Mucosa of gallbladder (tissue), 1 donor: ENCODE results near the gene LARGE1. TPM values are rescaled to one million over a fixed set of nuclear protein-coding genes. Genes with fewer than 3 reads are reported as not detected.

Experiments used
- DNase-seq: peaks from one replicate; pipeline ENCODE4 v3.0.0-alpha.2; 2020; ENCODE audit warnings: low spot score
- total RNA-seq: library from RNA; stranded (reverse); gene quantifications from one replicate; pipeline ENCODE4 v1.2.1, GENCODE V29; 2021
- donor health status: DM: no; HTN: no; CAD: no.

The LARGE1 gene
- total RNA-seq, 1 donor from 2014 or later, result 65.6 TPM

DNA sequence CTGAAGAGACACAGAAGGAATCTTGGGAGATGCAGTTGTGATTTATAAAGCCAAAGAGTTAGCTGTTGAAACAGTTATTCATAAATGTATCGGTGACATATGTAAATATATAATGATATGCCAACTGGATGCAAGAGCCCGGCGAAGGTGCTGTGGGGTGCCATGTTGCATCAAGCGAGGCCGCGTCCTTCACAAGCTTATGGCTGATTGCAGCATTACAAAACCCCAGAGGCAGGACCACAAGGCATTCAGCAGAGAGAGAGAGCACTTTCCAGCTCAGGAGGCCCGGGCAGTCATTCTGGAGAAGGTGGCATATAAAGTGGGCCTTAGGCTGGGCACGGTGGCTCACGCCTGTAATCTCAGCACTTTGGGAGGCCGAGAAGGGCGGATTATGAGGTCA lies 65.6 kb downstream of the LARGE1 start:
- DNase-seq, result no peak

DNA sequence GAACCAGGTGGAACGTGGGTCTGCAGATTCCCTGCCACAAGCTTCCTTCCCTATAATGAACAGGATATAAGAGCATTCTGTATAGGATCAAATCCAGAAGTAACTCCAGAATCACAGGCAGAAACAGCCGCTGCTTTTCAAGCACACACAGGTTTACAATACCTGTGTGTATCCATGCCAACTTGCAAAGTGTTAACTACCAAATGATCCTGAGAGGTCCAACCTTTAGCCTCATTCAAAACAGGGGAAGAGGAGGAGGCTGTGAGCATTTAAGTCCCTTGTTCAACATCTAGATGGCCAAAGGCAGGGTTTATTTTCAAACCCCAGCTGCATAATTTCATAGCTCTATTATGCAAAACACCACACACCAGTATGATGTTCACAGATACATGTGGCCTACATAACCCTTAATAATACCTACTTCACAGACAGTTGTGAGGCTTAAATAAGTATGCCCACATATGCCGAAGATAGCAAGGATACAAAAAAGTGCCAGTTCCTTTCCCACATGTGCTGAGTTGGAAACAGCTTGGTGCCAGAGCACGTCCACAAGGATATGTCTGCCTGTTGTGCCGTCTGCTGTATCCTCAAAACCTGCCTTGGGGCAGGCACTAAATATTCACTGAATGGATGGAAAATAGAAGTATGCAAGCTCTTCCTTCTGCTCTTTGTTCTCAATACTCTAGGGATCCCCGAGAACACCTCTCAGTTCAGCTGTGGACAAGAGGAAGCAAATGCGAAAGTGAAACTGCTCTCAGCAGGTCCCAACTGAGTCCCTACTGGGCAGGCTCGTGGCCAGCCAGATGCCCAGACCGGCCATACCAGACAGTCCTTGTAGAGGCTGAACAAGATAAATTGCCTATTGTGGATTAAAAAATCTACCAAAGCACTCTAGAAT lies 66.8 kb downstream of the LARGE1 start:
- peak; percentile 79 for DNase-seq

GRCh38 chr22:33851821-33852384 lies 68.4 kb downstream of the LARGE1 start:
- DNase-seq, result no peak

- no peak for DNase-seq
Observed at GRCh38 chr22:33851240-33851639, 69.0 kb downstream of the LARGE1 start.

GRCh38 chr22:33850724-33851123 lies 69.6 kb downstream of the LARGE1 start:
- DNase-seq, result no peak

- DNase-seq, result no peak
Observed at GRCh38 chr22:33850193-33850592, 70.1 kb downstream of the LARGE1 start.

DNA sequence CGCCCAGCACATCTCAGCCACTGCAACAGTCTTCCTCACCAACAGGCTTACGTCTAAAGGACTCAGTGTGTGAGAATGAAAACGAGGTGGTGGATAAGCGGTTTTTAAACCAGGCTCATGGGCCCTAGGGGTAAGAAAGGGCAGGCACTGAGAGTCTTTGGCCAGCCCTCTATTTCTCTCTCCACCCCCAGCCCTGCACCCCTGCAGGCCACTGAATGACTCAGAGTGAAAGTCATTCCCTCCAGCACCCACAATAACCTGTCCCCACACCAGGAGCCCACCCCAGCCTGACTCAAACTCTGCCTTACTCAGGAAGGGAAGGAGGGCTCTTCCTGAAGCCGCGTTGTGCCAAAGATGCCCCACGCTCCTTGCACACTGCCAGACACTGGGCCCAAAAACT lies 72.0 kb downstream of the LARGE1 start:
- DNase-seq, result no peak

DNA sequence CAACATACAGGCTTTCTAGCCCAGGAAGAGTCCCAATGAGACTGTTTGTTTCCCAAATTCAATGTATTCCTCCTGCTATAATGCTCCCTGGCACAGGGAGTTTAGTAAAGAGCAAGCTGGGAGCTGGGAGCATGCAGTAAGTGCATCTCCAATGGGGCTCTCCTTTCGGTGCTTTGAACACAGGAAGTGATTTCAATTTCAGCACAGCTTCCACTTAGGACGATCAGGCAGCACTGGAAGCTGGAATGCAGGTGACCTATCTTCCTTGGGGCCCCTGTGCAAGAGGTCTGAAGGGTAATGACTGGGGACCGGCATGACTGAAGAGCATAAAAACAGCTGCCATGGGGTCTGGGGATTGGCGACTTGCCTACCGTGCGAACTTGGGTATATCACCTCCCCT lies 76.0 kb downstream of the LARGE1 start:
- no peak for DNase-seq

DNA sequence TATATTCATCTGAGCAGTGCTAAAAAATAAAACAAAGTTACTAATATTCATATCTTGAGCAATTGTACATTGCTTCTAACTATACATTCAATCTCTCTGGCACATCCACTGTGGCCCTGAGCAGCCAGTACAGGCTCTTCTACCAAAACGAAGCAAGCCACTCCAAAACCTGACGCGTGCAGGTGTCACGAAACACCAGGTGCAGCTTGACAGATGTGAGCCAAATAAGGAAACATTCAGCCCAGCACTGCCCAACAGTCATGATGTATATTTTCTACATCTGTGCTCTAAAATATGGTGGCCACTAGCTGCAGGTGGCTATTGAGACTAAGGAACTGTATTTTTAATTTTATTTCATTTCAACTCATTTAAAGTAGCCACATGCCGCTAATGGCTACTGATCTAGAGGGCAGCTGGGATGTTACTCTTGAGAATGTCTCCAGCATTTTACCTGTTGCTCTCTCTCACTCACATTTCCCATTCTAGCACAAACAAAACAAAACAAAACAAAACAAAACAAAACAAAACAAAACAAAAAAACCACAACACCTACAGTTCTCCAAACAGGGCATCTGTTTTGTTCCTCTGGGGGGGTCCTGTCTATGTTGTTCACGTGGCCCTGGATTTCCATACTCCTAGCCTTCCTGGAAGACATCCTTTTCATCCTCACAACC lies 77.7 kb downstream of the LARGE1 start:
- DNase-seq, result no peak

DNA sequence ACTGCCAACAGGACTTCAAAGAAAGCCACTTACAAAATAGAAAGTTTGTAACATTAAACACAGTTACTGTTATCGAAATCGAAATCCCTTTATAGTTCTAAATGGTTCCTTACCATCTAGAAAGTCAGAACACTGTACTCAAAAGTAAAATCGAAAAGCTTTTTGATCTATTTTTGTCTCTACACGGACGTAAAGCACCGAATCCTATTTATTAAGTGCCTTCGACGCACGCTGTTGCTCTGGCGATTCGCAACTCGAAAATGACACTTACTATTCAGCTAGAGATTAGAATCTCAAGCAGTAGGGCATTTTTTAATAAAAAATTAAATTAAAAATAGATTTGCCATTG lies 78.3 kb downstream of the LARGE1 start:
- no peak for DNase-seq

DNA sequence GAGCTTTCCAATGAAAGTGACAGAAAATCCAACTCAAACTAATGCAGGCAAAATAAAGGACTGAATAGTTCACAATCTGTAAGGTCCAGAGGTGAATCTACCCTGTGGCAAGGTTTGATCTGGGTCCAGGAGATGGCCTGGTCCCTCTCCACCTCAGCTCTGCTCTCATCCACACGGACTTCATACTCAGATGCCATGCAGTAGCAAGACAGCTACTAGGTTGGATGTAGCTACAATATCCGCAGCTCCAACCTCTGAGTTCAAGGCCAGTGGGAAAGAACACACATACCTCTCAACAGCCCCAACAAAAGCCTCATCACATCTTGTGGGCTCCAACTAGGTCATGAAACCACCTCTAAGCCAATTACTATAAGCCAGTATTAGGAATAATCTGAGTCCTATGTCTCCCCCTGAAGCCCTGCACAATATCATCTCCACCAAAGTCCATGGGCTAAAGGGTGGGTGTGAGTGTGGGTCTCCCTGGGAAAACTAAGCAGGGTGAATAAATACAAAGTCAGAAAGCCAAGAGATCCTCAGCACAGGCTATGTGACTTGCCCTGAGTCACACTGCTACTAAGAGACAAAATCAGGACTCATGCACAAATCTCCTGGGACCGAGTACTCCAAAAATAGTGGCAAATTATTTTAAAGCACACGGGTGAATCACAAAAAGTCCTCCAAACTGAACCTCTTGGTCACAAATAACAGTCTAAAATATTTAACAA lies 78.8 kb downstream of the LARGE1 start:
- no peak for DNase-seq

- no peak for DNase-seq
Observed at GRCh38 chr22:33838644-33839043, 81.6 kb downstream of the LARGE1 start.

GRCh38 chr22:33837826-33838225 lies 82.5 kb downstream of the LARGE1 start:
- DNase-seq, result no peak

DNA sequence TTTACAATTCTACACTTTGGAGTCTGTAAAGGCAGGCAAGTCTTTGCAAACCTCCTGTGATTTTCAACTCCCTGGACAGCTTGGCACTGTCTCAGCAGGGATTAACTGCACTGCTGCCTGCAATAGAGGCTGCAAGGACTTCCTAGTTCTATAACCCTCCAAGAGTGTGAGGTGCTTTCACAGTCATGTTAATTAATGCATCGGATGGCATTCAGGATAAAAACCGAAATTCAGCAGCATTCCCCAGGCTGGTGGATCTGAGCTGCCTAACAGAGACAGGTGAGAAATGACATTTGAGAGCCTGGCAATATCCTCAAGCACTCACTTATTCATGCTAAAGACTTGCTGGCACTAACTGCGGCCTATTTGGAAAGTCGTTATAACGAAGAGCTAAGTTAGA lies 85.0 kb downstream of the LARGE1 start:
- no peak for DNase-seq

GRCh38 chr22:33832558-33833151 lies 87.6 kb downstream of the LARGE1 start:
- no peak for DNase-seq

DNA sequence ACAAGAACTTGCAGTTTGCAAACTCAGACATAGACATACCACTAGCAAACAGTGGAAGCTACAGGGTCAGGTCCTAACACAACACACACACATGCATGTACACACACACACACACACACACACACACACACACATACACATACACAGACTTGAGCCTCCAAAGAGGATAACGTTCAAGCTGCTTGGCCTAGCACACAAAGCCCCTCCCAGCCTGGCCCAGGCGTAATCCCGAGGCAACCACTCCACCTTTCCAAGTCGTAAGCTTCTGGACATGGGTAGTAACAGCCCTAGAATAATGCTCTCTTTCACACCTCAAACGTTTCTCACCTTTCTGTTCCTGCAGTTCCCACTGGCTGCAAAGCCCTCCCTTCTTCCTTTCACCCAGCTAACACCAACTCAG lies 88.6 kb downstream of the LARGE1 start:
- DNase-seq, result no peak

DNA sequence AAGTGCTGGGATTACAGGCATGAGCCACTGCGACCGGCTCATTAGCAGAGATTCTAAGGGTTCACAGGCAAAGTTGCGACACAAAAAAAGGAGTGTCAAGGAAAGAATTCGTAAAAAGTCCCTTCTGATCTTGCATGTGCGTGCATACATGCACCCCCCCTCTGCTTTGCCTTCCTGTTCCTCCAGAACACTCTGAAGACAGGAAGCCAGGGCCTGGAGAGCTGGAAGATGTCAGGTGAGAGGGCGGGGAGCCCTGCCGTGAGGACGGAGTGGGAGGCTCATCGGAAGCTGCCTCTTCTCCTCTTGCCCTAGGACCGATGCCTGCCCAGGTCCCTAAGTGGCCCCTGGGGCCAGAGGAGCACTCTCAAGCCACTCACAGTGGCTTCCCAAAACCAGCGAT lies 89.1 kb downstream of the LARGE1 start:
- no peak for DNase-seq

DNA sequence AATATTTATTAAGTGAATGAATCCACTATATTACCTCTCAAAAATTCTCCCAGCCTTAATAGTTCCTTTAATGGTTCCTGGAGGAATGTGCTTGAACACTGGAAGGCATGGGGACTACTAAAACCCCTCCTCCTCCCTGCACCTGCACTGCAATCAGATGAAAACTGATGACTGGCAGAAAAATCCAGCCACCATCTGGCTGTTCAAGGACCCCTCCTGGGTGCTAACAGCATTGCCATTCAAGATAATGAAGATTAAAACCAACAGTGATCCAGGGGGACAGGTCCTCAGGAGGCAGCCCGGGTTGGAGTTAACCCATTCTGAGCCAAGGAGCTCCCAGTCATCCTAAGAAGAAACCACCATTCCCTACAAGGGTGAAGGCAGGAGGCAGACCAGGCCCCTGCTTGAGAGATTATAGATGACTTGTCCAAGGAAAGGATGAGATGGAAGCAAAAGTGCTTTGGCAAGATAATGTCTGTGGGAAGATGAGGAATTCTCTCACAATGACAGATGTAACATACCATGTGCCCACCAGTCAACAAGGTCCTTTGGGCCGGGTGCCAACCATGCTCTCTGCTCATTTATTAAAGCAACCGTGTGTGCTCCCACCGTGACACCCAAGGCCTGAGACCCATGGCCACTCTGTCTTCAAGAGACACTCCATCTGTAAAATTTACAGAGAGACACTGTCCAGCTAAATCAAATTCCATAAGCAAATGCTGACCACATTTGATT lies 90.6 kb downstream of the LARGE1 start:
- DNase-seq, result no peak

DNA sequence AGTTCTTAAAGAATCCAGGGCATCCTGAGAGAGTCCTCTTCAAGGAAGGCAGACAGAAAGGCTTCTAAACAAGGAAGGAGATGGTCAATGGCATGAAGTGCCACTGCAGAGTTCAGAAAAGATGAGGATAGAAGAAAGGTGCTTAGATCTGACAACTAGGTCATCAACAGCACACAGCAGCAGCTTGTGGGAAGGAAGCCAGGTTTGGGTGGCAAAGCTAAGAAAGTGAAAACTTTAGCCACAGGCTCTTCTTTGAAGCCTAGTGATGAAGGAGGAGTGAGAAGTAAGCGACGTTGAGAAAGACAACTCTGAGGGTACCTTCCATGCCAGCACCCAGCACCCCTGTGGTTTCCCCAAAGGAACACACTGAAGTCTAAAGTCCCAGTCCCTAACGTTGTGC lies 92.0 kb downstream of the LARGE1 start:
- no peak for DNase-seq

- DNase-seq, result no peak
Observed at GRCh38 chr22:33825761-33826160, 94.5 kb downstream of the LARGE1 start.

- DNase-seq, result peak; percentile 13
Observed at GRCh38 chr22:33823552-33823951, 96.7 kb downstream of the LARGE1 start.
